Psoas muscle (tissue), 8 donors: ENCODE measurements around the gene VSIG8. TPM values are rescaled to one million over a fixed set of nuclear protein-coding genes. Genes with fewer than 3 reads are reported as not detected.

Experiments
- ATAC-seq, 4 donors: fragments of 200-7000 bp; cut with Tn5 transposase; one replicate each; pipeline ENCODE4 v1.9.1; 2020; ENCODE audit warnings: moderate library complexity in 3 of 4, mild to moderate bottlenecking in 2 of 4
- DNase-seq, 2 donors: peaks; one replicate each; pipeline ENCODE4 v3.0.0-alpha.2; 2020
- H3K27ac ChIP-seq: fragments of 200-600 bp; one replicate; pipeline ENCODE4 v1.8.0; 2022
- H3K27me3 ChIP-seq, 3 donors: fragments of 200-600 bp in 1 of 3; one replicate each; pipeline versions ENCODE4 v1.6.1 to v1.8.0; 2013 to 2022; ENCODE audit warnings: low read length in 2 of 3, mild to moderate bottlenecking in 2 of 3, moderate library complexity in 1 of 3; ENCODE audit not compliant: insufficient read depth in 3 of 3
- H3K36me3 ChIP-seq, 2 donors: fragments of 200-600 bp in 1 of 2; one replicate each; pipeline versions ENCODE4 v1.6.1 to v1.8.0; 2013 to 2022; ENCODE audit warnings: low read depth in 1 of 2, mild to moderate bottlenecking in 1 of 2, moderate library complexity in 1 of 2; ENCODE audit not compliant: insufficient read depth in 1 of 2
- H3K4me1 ChIP-seq: fragments of 200-600 bp; one replicate; pipeline ENCODE4 v1.8.0; 2022
- H3K4me3 ChIP-seq: fragments of 200-600 bp; one replicate; pipeline ENCODE4 v1.8.0; 2022; ENCODE audit warnings: mild to moderate bottlenecking
- H3K9me3 ChIP-seq: fragments of 200-600 bp; one replicate; pipeline ENCODE4 v1.8.0; 2022
- WGBS, 3 donors: extraction: QIAGEN DNeasy Blood & Tissue Kit; methylation state at CpG; one replicate each; pipeline versions ENCODE4 v1.1.6 to v1.1.7; 2013; 5-methylcytosine and 5-hydroxymethylcytosine counted together
- intact Hi-C, 2 donors: fragments of 100-400 bp; cut with DNase I; formaldehyde crosslinking; loops; one replicate each; pipeline versions ENCODE4 v1.11.0 to v1.14.2; 2022
- polyA plus RNA-seq, 3 donors: library from polyadenylated mRNA; stranded (reverse); fragments of 200-250 nt; gene quantifications; one replicate each; pipeline ENCODE4 v1.2.3, GENCODE V29; 2013
- total RNA-seq, 4 donors: library from RNA; stranded (reverse); fragmentation: NEBNext Ultra II Directional in 2 of 4; extraction: Animal tissue kit (Norgen Biotek cat#: 25700) in 2 of 4; gene quantifications; one replicate each; pipeline versions ENCODE4 v1.2.1 to v1.2.4, GENCODE V29; 2021 to 2023
- TF ChIP-seq, protein P1 (sequence below): fragments of 200-600 bp; IDR thresholded peaks from one replicate; pipeline ENCODE4 v1.8.0; 2022; ENCODE audit warnings: antibody characterized with exemption
- donor health status: healthy with polysubstance abuse.
- donor health status: DM: no; HTN: no; CAD: no; lungs with moderate emphysema.
- donor health status: Bipolar disorder and iron deficiency.
- donor health status: healthy.
- donor health status: DM: yes; HTN: yes; CAD: no.
- donor health status: DM: no; HTN: no; CAD: no.
- donor health status: DM: no; HTN: no; CAD: no.
- donor health status: DM: yes; HTN: yes; CAD: no.

VSIG8 gene
- total and polyA plus RNA-seq, 7 donors: not detected

DNA sequence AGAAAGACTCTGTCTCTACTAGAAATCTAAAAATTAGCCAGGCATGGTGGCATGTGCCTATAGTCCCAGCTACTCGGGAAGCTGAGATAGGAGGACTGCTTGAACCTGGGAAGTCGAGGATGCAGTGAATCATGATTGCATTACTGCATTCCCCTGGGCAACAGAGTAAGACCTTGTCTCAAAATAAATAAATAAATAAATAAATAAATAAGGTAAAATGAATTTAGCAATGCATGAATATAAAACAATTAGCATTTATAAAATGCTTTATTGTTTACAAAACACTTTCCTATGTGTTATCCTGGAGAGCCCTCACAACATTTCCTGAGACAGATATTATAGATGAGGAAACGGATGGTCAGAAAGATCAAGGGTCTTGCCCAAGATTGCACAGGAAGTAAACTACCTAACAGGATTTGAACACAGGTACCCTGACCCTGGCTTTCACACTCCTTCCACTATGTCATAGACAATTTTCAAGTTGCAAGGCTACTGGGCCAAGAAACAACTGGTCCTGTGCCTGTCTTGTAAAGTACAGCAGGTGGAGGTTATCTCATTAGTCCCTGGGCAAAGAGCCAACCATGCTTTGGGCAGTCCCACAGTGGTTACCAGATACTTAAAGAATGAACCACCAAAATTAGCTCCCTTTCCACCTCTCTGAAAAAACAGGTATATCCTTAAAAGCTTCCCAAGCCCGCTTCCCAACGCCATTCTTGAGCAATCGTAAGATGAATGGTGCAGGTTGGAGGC is 15.4 kb upstream of the VSIG8 start:
- WGBS, 3 donors: 92 to 95% (median 94%) methylated on average over 6 of the region's 6 CpGs
- H3K36me3 ChIP-seq: no peaks in the 10 kb centered on the region
- intact Hi-C loops: no loop called here
- ATAC-seq (no peak), DNase-seq (no peak)
- no peak overlapping the region for H3K4me3 ChIP-seq
- H3K27ac ChIP-seq: no peak overlapping the region
- no peaks in the 10 kb centered on the region for H3K4me1 ChIP-seq
- no peaks in the 10 kb centered on the region for H3K9me3 ChIP-seq
- H3K27me3 ChIP-seq: no peaks in the 10 kb centered on the region
- TF ChIP-seq, protein P1, sequence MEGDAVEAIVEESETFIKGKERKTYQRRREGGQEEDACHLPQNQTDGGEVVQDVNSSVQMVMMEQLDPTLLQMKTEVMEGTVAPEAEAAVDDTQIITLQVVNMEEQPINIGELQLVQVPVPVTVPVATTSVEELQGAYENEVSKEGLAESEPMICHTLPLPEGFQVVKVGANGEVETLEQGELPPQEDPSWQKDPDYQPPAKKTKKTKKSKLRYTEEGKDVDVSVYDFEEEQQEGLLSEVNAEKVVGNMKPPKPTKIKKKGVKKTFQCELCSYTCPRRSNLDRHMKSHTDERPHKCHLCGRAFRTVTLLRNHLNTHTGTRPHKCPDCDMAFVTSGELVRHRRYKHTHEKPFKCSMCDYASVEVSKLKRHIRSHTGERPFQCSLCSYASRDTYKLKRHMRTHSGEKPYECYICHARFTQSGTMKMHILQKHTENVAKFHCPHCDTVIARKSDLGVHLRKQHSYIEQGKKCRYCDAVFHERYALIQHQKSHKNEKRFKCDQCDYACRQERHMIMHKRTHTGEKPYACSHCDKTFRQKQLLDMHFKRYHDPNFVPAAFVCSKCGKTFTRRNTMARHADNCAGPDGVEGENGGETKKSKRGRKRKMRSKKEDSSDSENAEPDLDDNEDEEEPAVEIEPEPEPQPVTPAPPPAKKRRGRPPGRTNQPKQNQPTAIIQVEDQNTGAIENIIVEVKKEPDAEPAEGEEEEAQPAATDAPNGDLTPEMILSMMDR: no peak

- no peaks in the 10 kb centered on the region for H3K36me3 ChIP-seq
- TF ChIP-seq, protein P1: no peak
- 81 to 91% (median 84%) methylated on average over 4 of the region's 4 CpGs for WGBS, 3 donors
- H3K9me3 ChIP-seq: no peaks in the 10 kb centered on the region
- DNase-seq (no peak), ATAC-seq (no peak)
- no peaks in the 10 kb centered on the region for H3K4me1 ChIP-seq
- no peak overlapping the region for H3K4me3 ChIP-seq
- intact Hi-C loops: no loop called here
- H3K27me3 ChIP-seq: peaks cover 0 to 7% (median 0%) of the 10 kb centered on the region in 3 donors
- no peak overlapping the region for H3K27ac ChIP-seq
Measured at GRCh38 chr1:159873530-159874143, 11.2 kb upstream of the VSIG8 start.

GRCh38 chr1:159872891-159873290 is 10.4 kb upstream of the VSIG8 start:
- TF ChIP-seq, protein P1: no peak
- H3K4me1 ChIP-seq: no peaks in the 10 kb centered on the region
- H3K27ac ChIP-seq: no peak overlapping the region
- WGBS, 3 donors: 85 to 91% (median 89%) methylated on average over 14 to 15 of the region's 15 CpGs
- peaks cover 0 to 7% (median 0%) of the 10 kb centered on the region in 3 donors for H3K27me3 ChIP-seq
- H3K36me3 ChIP-seq: no peaks in the 10 kb centered on the region
- no peaks in the 10 kb centered on the region for H3K9me3 ChIP-seq
- DNase-seq (no peak), ATAC-seq (no peak)
- H3K4me3 ChIP-seq: no peak overlapping the region
- intact Hi-C loops: no loop called here

- Histone ChIP-seq H3K27ac (no peak overlapping the region), H3K36me3 (no peaks in the 10 kb centered on the region), H3K27me3 (peaks cover 0 to 7% (median 0%) of the 10 kb centered on the region in 3 donors), H3K4me1 (no peaks in the 10 kb centered on the region), H3K4me3 (no peak overlapping the region), H3K9me3 (no peaks in the 10 kb centered on the region)
- TF ChIP-seq, protein P1: no peak
- 83 to 92% (median 89%) methylated on average over 5 of the region's 5 CpGs for WGBS, 3 donors
- DNase-seq: no peak
- ATAC-seq: no peak
- intact Hi-C loops: no loop called here
Measured at GRCh38 chr1:159870704-159871103, 8.2 kb upstream of the VSIG8 start.
